Raji (cell line): ENCODE results near the gene GOLGA1.

ENCODE experiments used
- POLR2A ChIP-seq: IDR thresholded peaks from 2 replicates; pipeline ENCODE4 v1.6.1; 2011; ENCODE audit warnings: low read depth, low read length, control low read depth; ENCODE audit not compliant: insufficient read depth

The GOLGA1 gene

GRCh38 chr9:124889006-124889405 lies 51.9 kb downstream of the GOLGA1 start:
- TF ChIP-seq POLR2A: no peak

- no peak for TF ChIP-seq POLR2A
Observed at GRCh38 chr9:124887832-124888231, 53.1 kb downstream of the GOLGA1 start.

GRCh38 chr9:124886866-124887492 lies 53.9 kb downstream of the GOLGA1 start:
- TF ChIP-seq POLR2A: no peak

DNA sequence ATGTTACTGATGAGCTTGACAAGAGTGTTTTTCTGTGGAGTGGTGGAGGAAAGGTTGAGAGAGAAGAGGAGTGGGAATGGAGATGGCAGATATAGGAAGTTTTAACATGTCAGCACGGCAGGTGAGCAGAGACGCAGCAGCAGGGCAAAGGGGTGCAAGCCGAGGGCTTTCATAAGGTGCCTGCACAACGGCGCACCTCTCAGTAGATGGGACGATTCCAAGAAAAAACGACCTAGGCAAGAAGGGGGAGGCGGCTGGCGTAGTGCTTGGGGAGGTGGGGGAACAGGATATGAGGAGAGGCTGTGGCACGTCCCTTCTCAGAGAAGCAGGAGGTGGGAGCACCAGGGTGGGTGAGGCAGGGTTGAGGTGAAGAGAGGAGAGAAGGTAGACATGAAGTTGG lies 54.4 kb downstream of the GOLGA1 start:
- no peak for TF ChIP-seq POLR2A

DNA sequence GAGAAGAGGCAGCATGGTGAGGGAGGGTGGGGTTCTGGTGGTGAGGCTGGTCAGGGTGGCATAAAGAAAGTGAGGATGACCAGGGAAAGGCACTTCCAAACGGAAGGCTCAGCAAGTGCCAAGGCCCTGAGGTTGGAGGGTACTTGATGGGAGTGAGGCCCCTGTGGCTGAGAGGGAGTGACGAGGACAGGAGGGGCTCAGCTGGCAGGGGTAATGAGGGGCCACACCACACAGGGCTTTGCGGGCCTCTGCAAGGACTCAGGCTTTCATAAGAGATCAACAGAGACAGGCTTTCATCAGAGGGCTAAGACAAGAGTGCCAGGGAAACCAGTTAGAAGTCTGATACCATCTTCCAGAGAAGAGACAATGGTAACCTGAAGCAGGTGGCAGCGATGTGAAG lies 55.3 kb downstream of the GOLGA1 start:
- TF ChIP-seq POLR2A: no peak

GRCh38 chr9:124884376-124884775 lies 56.5 kb downstream of the GOLGA1 start:
- no peak for TF ChIP-seq POLR2A

- TF ChIP-seq POLR2A: no peak
Observed at GRCh38 chr9:124882231-124882630, 58.7 kb downstream of the GOLGA1 start.

DNA sequence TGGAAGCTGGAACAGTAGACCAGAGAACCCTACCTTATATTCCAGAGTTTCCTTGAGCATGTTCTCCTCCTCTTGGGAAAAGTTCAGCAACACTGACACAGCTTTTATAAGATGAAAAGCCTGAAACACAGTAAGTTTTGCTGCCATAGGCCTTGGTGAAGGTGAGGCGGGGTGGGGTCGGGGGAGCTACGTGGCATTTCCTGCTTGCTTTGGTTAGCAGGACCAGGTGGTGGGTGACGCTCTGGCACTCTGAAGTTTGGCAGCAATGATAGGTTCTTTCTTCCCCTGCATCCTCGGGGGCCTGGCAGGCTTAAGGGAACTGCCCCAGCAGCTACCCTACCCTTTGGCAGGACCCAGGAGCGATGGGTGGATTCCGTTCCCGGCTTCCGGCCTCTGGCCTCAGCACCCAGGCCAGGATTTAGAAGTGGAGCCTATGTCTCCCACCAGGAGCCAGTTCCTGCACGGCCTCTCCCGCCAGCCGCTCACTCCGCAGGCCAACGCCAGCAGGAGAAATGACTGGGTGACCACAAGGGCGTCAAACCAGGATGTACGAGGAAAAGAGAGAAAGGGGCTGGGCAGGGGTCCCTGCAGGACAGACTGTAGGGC lies 59.6 kb downstream of the GOLGA1 start:
- no peak for TF ChIP-seq POLR2A

- no peak for TF ChIP-seq POLR2A
Observed at GRCh38 chr9:124880501-124880900, 60.4 kb downstream of the GOLGA1 start.

DNA sequence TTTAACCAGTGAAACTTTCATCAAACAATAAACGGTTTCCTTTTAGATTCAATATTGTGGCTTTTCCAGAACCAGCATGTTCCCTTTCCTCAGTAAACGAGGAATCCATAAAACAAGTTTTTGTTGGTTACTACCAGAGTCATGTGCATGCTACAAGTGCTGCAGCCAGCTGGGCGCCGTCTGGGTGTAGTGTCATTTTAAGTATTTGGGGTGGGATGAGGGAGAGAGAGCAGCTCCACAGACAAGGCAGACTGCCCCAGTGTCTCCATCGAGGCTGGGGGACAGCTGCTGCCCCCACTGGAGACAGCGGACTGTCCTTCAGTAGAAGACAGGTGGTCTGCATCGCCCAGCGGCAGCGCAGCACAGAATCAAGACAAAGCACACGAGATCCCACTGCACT lies 61.7 kb downstream of the GOLGA1 start:
- no peak for TF ChIP-seq POLR2A

DNA sequence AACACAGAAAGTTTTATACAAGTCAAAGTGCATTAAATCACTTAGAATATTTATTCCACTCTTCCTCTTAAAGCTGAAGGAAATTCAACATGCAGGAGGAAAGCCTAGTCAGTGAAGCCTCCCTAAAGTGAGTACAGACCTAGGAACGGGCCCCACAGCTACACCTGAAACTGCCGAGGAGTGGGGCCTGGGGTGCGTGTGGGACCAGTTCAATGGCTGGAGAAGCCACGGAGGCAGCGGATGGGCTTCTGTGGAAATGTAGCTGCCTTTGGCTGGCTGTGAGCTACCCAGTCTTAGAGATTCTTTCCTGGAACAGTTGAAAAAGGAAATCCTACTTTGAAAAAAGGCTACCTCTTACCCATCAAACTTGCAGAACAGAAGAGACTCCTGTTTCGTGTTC lies 62.4 kb downstream of the GOLGA1 start:
- no peak for TF ChIP-seq POLR2A

DNA sequence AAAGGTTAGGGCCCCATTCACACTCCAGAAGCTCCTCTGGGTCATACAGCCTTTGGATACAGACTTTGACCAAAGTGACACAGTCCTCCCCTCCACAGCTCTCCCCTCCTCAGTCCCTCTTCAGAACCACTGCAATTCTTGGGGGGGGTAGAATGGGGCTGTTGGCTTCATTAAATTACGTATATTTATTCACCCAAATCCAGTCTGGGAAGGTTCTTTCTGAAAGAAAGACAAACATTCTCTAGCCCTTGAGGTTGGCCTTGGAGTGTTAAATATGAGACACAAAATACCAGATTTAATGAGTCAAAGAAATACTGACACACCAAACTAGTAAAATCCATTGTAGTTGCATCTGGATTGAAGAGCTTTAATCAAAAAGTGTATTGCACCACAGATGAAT lies 62.9 kb downstream of the GOLGA1 start:
- TF ChIP-seq POLR2A: no peak

DNA sequence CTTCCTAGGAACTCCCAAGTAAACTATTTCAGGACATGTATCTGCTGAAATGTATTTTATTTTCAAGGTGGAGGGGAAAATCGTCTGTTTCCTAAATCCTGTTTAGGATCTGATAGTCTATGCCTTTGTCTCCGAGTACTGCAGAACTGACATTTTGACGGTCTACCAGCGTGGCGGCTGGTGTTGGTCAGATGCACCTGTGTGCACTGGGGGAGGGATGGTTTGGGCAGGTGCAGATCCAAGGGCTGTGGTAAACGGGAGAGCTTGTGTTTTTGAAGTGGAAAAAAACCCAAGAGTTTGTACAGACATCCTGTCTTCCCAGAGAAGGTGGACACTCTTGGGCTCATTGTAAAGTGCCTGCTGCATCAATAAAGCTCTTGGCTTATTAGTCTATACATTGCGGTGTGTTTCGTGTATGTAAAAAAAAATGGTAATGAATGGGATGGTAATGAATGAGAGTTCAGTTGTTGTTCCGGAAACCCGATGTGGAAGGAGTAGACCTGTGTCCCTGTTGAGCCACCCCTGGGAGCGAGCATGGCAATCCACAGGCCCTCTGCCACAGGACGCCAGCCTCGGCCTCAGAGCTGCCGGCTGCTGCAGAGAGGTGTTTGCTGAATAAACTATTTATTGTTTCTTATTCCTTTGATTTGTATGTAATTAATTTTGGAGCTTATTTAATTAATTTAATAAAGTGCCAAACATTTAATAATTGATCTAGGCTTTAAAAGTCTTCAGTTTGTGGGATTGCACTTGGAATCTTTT lies 63.7 kb downstream of the GOLGA1 start:
- no peak for TF ChIP-seq POLR2A

DNA sequence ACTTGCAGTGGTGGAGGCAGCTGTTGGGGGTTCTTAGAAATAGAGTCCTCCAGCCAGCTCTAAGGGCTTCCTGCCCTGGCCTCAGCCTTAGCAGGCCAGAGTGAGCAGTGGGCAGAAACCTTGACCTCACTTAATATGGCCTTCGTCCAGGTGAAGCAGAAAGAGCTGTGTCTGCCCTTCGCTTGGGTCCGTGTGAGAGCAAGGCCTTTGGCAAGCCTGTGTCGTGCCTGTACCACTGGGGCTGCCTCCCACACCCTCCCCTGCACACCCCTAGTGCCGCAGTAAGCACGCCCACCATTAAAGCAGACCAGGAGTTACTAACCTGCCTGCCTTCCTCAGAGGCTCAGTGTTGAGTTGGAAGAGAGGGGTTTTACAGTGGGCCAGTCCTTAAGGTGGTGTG lies 65.4 kb downstream of the GOLGA1 start:
- no peak for TF ChIP-seq POLR2A

DNA sequence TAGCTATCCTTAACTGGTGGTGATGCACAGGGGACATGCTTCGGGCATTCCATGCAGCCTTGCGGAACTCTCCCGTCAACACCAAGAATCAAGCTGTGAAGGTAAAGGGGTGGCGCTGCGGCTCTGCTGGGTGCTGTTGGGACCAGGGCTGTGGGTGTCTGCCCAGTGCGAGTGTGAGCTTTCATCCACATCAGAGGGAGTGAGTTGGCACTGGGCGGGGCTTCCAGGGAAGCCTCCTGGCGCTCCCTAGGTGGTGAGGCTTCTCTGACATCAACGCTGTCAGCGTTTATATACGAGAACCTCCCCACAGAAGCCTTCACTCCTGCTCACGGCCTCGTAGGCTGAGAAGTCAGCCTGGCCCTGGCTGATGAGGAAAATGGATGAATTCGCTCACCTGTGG lies 67.2 kb downstream of the GOLGA1 start:
- no peak for TF ChIP-seq POLR2A

DNA sequence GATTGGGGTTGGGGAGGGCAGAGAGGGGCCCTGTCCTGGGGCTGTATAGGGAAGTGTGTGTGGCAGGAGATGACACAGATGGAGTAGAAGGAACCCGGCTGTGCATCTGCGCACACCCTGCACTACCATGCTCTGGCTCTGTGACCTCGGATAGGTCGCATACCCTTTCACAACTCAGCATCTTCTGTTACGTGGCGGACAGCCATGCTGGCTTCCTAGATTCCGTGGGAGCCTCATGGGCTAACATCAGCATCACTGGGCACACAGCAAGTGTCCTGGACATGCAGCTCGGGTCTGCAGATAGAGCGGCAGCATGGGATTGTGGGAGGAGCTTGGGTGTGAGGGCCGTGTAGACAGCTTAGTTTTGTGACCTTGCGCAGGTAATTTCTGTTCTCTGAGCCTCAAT lies 69.7 kb downstream of the GOLGA1 start:
- TF ChIP-seq POLR2A: no peak

DNA sequence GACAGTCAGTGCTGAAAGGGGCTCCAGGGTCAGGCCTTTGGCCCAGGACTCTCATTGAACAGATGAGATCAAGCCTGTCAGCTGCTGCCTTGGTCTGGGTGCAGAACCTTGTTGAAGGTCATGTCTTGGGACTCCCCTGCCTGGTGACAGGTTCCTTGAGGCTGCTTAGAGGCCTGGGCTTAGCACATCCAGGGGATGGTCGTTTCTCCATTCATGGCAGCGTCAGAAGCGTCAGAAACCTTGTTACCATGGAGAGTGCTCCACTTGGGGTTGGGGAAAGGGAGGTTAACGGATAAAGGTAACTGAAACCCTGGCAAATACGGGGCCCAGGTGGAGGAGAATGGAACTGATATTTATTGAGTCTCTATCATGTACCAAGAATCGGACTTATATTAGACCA lies 70.2 kb downstream of the GOLGA1 start:
- TF ChIP-seq POLR2A: no peak

GRCh38 chr9:124869986-124870560 lies 70.8 kb downstream of the GOLGA1 start:
- TF ChIP-seq POLR2A: 0 out of 2 replicates have a peak, but pooled peaks have one; percentile 31
